ENCODE measurements around the gene FGF12.

Gene FGF12

DNA sequence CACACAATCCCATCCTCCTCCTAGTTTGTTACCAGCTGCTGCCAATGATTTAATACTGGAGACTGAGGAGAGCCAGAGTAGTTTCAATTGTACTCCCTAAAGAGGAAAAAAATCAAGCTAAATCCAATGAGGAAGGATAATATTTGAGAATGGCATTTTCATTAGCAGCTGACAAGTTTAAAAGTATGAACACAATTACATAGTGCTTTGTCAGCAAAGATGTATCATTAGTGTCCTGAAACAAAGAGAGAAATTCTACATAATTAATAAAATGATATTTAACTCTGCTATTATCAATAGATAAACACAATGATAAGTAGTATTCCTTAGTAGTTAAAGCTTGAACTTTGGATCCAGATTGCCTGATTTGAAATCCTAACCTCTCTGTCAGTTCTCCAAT, 163.9 kb downstream of the FGF12 start:
- Histone ChIP-seq H3K4me3 (ENCODE audit: low read length) (no peak overlapping the region), H3K27ac (ENCODE audit: low read length) (no peak overlapping the region), H3K4me1 (ENCODE audit: low read length) (no peaks in the 10 kb centered on the region), H3K4me2 (ENCODE audit: low read length) (no peak overlapping the region), H3K36me3 (replicated peaks; ENCODE audit: low read depth, low read length) (no peaks in the 10 kb centered on the region), H4K20me1 (ENCODE audit: insufficient read depth, low read length) (no peaks in the 10 kb centered on the region), H3K9ac (ENCODE audit: low read length) (no peak overlapping the region), H3K27me3 (ENCODE audit: low read depth, low read length) (peaks cover 6% of the 10 kb centered on the region; the same call in 1 of the 2 replicates), H2AFZ (ENCODE audit: low read depth, low read length) (no peak overlapping the region), H3K79me2 (ENCODE audit: low read length) (no peaks in the 10 kb centered on the region), H3K9me3 (ENCODE audit: insufficient read depth, low read length) (no peaks in the 10 kb centered on the region)
- TF ChIP-seq EZH2phosphoT487 (IDR thresholded peaks at IDR 0.05; ENCODE audit: low read depth): no peak
- TF ChIP-seq, protein P1, sequence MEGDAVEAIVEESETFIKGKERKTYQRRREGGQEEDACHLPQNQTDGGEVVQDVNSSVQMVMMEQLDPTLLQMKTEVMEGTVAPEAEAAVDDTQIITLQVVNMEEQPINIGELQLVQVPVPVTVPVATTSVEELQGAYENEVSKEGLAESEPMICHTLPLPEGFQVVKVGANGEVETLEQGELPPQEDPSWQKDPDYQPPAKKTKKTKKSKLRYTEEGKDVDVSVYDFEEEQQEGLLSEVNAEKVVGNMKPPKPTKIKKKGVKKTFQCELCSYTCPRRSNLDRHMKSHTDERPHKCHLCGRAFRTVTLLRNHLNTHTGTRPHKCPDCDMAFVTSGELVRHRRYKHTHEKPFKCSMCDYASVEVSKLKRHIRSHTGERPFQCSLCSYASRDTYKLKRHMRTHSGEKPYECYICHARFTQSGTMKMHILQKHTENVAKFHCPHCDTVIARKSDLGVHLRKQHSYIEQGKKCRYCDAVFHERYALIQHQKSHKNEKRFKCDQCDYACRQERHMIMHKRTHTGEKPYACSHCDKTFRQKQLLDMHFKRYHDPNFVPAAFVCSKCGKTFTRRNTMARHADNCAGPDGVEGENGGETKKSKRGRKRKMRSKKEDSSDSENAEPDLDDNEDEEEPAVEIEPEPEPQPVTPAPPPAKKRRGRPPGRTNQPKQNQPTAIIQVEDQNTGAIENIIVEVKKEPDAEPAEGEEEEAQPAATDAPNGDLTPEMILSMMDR (IDR thresholded peaks at IDR 0.05; ENCODE audit: low read depth, low read length): no peak

DNA sequence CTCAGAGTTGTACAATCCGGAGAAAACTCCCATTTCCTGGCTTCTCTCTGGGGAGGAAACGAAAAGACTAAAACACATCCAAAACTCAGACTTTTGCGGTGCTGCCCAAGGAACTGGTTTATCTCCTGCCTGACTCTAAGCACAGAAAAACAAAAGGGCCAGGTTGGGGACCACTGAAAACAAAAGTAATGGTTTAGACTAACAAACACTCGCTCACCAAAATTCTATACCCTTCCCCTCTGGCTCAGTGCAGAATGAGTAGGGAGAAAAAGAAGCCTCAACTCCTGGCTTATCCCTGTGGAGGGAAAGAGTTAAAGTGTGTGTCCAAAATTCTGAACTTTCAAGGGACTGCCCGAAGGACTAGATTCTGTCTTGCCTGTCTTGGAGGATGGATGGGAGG, 173.6 kb downstream of the FGF12 start:
- TF ChIP-seq EZH2phosphoT487 (IDR thresholded peaks at IDR 0.05; ENCODE audit: low read depth): no peak
- TF ChIP-seq, protein P1 (IDR thresholded peaks at IDR 0.05; ENCODE audit: low read depth, low read length): no peak
- Histone ChIP-seq H3K4me1 (ENCODE audit: low read length) (no peaks in the 10 kb centered on the region), H3K27ac (ENCODE audit: low read length) (no peak overlapping the region), H3K36me3 (replicated peaks; ENCODE audit: low read depth, low read length) (no peaks in the 10 kb centered on the region), H3K4me2 (ENCODE audit: low read length) (no peak overlapping the region), H3K27me3 (ENCODE audit: low read depth, low read length) (no peaks in the 10 kb centered on the region), H3K9me3 (ENCODE audit: insufficient read depth, low read length) (no peaks in the 10 kb centered on the region), H3K79me2 (ENCODE audit: low read length) (no peaks in the 10 kb centered on the region), H2AFZ (ENCODE audit: low read depth, low read length) (no peak overlapping the region), H3K4me3 (ENCODE audit: low read length) (no peak overlapping the region), H4K20me1 (ENCODE audit: insufficient read depth, low read length) (no peaks in the 10 kb centered on the region), H3K9ac (ENCODE audit: low read length) (no peak overlapping the region)

DNA sequence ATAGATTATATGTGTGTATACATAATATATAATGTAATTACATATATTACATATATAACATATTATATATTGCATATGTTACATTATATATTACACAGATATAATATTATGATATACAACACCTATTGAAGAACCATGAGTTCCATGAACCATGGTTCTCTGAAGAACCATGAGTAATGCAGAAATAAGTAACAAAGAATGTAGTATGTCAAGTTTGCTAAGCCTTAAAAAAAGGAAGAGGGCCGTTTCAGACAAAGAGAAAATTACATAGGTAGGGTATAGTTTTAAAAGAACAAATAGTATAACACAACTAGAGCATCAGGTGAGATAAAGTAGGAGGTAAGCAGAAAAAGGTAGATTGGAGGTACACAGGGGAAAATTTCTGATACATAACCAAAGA, 177.0 kb downstream of the FGF12 start:
- H3K27ac ChIP-seq (ENCODE audit: low read length): no peak overlapping the region
- H3K9me3 ChIP-seq (ENCODE audit: insufficient read depth, low read length): no peaks in the 10 kb centered on the region
- no peaks in the 10 kb centered on the region for H3K4me1 ChIP-seq (ENCODE audit: low read length)
- H4K20me1 ChIP-seq (ENCODE audit: insufficient read depth, low read length): no peaks in the 10 kb centered on the region
- no peak overlapping the region for H3K4me3 ChIP-seq (ENCODE audit: low read length)
- no peaks in the 10 kb centered on the region for H3K36me3 ChIP-seq (replicated peaks; ENCODE audit: low read depth, low read length)
- H3K4me2 ChIP-seq (ENCODE audit: low read length): no peak overlapping the region
- TF ChIP-seq, protein P1 (IDR thresholded peaks at IDR 0.05; ENCODE audit: low read depth, low read length): no peak
- no peak for TF ChIP-seq EZH2phosphoT487 (IDR thresholded peaks at IDR 0.05; ENCODE audit: low read depth)
- no peaks in the 10 kb centered on the region for H3K27me3 ChIP-seq (ENCODE audit: low read depth, low read length)
- no peaks in the 10 kb centered on the region for H3K79me2 ChIP-seq (ENCODE audit: low read length)
- no peak overlapping the region for H3K9ac ChIP-seq (ENCODE audit: low read length)
- H2AFZ ChIP-seq (ENCODE audit: low read depth, low read length): no peak overlapping the region

DNA sequence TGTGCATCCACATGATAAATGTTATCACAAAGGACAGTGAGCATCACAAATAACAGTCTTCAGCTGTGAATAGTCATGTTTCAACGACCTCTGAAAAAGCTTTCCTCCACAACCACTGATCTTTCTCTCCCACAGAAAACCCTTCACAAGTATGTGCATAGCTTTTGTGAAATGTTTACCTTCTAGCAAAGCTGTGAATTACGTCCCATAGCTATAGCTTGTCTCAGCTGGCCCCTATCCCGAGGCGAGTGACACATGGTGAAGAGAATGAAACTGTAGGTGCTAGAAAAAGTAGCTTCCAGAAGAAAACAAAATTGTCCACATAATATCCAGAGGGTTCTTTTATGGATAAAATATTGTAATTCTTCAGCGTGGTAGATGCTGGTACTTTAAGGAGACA, 182.0 kb downstream of the FGF12 start:
- Histone ChIP-seq H3K27me3 (ENCODE audit: low read depth, low read length) (no peaks in the 10 kb centered on the region), H3K9me3 (ENCODE audit: insufficient read depth, low read length) (no peaks in the 10 kb centered on the region), H3K27ac (ENCODE audit: low read length) (no peak overlapping the region), H3K4me2 (ENCODE audit: low read length) (no peak overlapping the region), H2AFZ (ENCODE audit: low read depth, low read length) (no peak overlapping the region), H4K20me1 (ENCODE audit: insufficient read depth, low read length) (no peaks in the 10 kb centered on the region), H3K4me1 (ENCODE audit: low read length) (no peaks in the 10 kb centered on the region), H3K9ac (ENCODE audit: low read length) (no peak overlapping the region), H3K36me3 (replicated peaks; ENCODE audit: low read depth, low read length) (no peaks in the 10 kb centered on the region), H3K79me2 (ENCODE audit: low read length) (no peaks in the 10 kb centered on the region), H3K4me3 (ENCODE audit: low read length) (no peak overlapping the region)
- TF ChIP-seq, protein P1 (IDR thresholded peaks at IDR 0.05; ENCODE audit: low read depth, low read length): no peak
- TF ChIP-seq EZH2phosphoT487 (IDR thresholded peaks at IDR 0.05; ENCODE audit: low read depth): no peak

Data from OCI-LY3 (cell line).